H54 (cell line): ENCODE data around the gene RBM33.
"Not testable (repeated sequence)": the region's sequence is repeated elsewhere in the genome, so short reads cannot be mapped to it uniquely, and the experiment has no call there.

Experiments used
- DNase-seq: peaks from one replicate; pipeline ENCODE4 v3.0.0; 2011; ENCODE audit warnings: low spot score, mixed read lengths; ENCODE audit not compliant: insufficient read length
- FAIRE-seq: peaks from 3 replicates; lab custom pipeline; 2011; peaks lifted over from hg19 to GRCh38; lab: Jason Lieb, UNC
- POLR2A ChIP-seq: IDR thresholded peaks from 2 replicates; pipeline ENCODE4 v1.6.1; 2011; ENCODE audit warnings: low read depth, mild to moderate bottlenecking, low read length

The RBM33 gene

DNA sequence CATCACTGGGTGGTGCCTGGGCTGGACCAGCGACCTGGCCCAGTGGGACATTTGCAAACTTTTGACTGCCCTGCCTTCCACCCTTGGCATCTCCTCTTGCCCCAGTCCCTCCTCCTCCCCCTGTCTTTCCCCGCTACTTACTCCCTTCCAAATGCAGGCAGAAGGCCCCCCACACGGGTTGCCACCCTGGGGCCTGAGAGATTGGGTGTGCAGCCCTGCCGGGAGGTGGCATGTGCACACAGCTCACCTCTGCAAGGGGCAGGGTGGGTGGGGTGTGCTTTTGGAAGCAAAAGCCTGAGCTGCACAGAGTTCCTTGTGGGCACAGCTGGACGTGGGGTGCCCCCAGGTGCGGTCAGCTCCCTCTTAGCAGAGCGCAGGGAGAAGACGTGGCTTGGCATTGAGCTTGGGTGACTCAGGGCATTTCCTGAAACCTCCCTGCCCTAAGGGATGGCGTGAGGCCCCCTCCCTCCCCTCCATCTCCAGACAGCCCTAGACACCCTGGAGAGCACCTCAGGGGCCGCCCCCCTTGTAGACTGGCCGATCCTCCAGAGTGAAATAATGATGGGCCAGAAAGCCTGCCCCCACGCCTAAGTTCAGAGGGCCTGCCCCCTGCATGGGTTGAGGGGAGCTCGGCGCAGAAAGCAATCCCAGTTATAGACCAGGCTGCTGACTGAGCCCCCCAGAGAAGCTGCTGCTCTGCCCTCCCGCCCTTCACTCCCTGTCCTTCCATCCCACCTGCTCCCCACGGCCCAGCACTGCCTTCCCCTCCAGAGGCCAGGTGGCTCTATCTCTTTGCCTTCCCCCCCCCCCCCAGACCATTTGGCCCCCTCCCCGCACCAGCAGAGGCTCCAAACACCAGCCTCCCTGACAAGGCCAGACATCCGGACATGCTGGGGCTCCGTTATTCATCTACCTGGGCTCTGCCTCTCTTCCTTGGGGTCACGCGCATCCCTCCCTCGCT, 170.1 kb downstream of the RBM33 start:
- FAIRE-seq (no peak), DNase-seq (peak; percentile 71)
- TF ChIP-seq POLR2A = no peak

DNA sequence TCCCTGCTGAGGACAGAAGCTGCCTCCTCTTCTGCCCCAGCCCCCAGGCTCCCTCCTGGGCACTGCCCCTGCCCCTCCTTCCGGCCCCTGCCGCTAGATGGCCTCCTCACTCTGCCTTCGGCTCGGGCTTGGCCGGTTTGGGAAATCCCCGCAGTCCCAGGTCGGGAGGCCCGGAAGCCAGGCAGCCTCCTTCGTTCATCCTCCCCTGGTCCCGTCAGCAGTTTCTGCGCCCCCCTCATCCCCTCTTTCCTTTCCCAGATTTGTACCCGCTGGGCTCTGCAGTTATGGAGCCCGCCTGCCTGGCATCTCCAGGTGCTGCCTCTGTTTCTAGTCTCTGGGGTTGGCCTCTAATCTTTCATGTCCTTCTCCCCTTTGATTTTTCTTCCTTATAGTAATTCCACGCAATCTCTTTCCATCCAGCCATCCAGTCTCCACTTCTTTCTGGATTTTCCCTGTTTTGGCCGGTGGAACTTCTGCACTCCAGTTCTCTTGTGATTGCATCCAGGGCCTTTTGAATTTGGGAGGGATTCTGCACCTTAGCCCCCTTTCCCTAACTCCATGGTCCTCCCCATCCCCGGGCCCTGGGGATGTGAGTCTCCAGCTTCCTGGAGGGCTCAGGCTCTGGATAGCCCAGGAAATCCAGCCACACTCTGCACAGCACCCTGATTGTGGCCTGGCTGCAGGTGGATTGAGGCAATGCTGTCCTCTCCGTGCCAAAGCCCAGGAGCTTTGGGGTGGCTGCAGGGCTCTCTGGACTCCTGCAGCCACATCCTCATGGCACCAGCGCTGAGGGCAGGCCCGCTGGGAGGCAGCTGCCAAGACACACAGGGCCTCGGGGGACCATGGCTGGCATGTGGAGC, 171.1 kb downstream of the RBM33 start:
- DNase-seq (peak; percentile 93), FAIRE-seq (no peak)
- TF ChIP-seq POLR2A = no peak

DNA sequence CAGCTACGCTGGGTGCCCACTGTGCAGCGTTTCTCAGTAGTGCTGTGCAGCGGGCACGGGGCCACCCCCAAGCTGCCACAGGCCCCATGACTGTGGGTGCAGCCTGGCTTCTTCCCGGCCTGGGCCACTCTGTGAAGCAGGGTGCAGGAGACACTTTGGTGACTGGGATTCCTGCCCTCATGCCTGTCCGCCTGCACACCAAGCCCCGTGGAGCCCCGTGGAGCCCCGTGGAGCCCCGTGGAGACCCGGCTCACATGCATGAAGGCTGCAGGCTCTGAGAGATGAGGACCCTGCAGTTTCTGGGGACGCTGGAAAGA, 171.7 kb downstream of the RBM33 start:
- no peak for FAIRE-seq

DNA sequence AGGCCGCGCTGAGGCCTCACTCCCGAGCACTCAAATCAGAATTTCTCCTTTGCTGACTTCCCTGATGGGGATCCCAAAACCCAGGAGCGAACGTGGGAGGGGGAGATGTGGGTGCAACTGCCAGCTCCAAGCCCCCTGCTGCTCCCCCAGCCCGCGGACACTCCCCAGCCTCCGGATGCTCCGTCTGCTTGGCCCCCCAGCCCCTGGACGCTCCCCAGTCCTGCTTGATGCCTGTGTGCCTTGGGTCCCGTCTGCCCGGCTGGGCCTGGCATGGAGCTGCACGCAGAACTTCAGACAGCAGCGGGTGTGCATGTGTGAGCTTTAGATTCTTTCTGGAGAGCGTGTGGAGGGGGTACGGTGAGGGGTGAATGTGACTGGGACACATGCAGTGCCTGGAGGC, 172.5 kb downstream of the RBM33 start:
- no peak for TF ChIP-seq POLR2A
- FAIRE-seq (no peak), DNase-seq (no peak)

More for the DNA sequence above, 171.7 kb downstream of the RBM33 start:
- TF ChIP-seq POLR2A = no peak
- no peak for DNase-seq

DNA sequence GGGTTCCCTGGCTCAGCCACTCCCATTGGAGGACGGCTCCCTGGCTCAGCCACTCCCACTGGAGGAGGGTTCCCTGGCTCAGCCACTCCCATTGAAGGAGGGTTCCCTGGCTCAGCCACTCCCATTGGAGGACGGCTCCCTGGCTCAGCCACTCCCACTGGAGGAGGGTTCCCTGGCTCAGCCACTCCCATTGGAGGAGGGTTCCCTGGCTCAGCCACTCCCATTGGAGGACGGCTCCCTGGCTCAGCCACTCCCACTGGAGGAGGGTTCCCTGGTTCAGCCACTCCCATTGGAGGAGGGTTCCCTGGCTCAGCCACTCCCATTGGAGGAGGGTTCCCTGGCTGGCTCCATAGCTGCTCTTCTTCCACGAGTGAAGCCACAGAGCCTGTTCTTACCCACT, 173.1 kb downstream of the RBM33 start:
- FAIRE-seq = not testable (repeated sequence)

DNA sequence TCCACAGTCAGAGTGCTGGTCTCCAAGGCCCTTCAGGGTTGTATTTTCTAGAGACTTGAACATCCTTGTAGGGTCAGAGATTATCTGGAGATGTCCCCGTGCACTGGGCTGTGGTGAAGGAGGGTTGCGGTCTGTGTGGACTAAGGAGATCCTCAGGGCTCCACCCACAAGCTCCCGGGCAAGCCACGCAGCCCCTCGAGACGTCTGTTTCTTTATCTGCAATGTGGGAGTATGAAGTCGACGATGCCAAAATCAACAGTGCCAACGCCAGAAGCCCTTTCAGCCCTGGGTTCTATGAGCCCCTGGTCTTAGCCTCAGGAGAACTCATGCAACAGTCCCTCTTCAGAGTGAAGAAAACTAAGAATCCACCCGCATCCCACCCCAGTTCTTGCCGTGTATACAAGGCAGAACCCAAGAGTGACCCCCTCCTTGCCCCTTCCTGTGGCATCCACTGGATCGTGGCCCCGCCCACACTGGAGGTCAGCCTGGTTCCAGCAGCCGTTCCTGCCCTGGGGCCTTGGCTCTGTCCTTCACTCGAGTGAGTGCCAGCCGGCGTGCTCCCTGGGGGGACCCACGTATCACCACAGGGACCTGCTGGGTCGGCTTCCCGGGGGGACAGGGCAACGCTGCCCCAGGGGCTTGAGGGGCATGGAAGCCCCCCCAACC, 173.8 kb downstream of the RBM33 start:
- FAIRE-seq = no peak
- no peak for TF ChIP-seq POLR2A
- DNase-seq = no peak

More for the DNA sequence above, 173.1 kb downstream of the RBM33 start:
- not testable (repeated sequence) for DNase-seq

DNA sequence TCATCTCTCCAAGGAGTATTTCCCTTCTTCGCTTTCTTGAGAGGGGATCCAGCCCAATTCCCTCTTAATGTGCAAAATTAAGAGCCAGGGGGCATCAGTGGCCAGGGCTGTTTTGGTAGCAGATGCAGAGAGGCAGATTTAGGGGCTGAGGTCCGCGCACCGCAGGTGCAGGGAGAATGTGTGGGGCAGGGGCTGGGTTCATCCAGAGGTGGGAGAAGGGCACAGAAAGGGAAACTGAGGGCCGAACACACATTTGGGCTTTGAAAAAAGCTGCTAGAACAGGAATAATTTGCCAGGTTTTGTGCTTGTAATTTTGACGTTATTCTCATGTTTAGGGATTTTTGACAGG, 174.3 kb downstream of the RBM33 start:
- DNase-seq (no peak), FAIRE-seq (no peak)
- TF ChIP-seq POLR2A = no peak

DNA sequence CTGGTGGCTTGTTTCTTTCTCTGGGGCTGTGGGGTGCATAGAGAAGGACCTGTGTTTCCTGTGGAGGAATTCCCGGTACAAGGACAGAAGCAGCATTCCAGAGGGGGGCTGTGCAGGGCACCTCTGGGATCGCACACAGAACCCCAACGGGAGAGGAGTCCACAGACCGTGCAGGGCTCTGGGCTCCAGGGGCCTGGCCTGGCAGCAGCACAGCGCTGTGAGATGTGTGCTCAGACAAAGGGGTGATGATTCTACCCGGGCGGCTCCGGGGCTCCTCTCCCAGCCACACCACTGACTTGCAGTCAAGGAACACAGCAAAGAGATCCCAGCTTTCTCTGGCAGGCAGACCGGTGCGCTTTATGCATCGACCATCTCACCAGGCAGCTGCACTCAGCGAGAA, 174.7 kb downstream of the RBM33 start:
- no peak for FAIRE-seq
- no peak for TF ChIP-seq POLR2A
- no peak for DNase-seq

DNA sequence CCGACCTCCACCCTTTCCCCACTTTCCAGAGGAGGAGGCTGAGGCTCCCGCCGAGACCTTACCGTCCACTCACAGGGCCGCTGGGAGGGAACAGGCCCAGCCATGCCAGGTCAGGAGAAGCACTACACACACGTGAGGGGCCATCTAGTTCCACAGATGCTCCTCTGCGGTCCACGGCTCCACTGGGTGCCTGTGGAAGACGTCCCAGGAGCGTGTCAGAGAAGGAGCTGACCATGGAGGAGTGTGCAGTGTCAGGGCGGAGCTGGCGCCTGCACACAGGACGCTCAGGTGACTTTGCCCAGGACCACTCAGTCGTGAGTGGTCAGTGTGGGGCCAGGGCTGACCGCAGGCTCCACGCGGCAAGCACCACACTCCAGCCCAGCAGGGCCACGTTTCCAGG, 175.8 kb downstream of the RBM33 start:
- DNase-seq (no peak), FAIRE-seq (no peak)
- no peak for TF ChIP-seq POLR2A

DNA sequence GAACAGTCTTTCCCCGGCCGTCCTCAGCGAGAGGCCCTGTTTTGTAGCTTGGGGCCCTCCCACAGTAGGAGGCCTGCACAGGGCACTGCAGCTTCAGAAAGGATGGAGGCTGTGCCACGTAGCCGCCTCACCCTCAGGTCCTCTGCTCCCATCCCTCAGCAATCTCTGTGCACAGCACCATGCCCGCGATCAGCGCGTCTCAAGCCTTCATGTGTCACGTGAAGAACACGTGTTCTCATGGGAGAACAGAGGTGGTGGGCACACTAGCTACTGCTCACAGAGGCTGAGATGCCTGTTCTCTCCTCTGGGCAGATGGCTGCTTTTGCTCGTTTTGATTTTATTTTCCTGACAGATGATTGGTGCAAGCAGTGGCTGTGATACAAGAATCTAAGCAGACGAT, 176.3 kb downstream of the RBM33 start:
- FAIRE-seq = no peak
- DNase-seq = no peak
- TF ChIP-seq POLR2A = no peak

DNA sequence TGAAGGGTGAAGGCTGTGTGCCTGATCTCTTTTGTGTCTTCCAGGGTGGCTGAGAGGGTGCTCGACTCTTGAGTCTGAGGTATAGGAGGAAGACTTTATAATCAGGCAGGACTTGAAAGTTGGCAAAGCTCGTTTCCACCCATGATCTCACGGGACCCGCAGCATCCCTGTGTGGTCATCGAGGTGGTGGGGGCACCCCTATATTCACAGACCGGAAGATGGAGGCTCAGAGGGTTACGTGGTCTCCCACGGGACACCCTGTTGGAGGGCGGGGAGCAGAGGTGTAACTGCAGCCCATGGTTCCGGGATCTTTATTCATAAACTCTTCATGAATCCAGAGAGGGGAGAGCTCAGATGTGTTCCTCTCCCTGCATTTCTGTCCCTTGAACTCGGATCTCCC, 177.4 kb downstream of the RBM33 start:
- no peak for TF ChIP-seq POLR2A
- DNase-seq (no peak), FAIRE-seq (no peak)

DNA sequence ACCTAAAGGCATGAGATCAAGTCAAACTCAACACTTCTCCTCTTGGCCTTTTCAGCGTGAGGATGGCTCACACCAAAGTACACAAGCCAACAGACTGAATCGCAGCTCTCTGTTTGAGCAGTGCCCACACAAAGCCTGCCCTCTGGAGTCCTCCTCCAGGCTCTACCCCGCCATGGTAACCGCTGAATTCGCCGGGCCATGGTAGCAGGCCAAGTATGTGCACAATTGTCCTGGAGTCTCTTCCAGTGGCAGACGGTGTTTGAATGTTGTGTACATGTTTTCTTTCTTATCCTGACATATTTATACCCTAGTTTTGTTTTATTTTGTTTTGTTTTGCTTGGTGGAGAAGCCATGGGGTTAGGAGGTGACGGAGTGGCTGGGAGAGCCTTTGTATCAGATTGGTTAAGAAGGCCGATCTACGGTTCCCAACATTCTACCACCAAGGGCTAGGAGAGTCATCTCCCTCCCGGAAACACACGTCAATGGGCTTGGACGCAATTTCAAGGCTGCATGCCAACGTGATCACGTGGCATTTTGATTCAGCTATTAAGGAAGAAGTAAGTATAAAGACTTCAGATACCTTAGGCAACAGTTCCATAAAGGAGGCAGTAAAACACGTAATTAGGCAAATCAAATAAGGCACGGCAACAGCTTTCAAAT, 179.9 kb downstream of the RBM33 start:
- no peak for FAIRE-seq
- DNase-seq = no peak
- no peak for TF ChIP-seq POLR2A

DNA sequence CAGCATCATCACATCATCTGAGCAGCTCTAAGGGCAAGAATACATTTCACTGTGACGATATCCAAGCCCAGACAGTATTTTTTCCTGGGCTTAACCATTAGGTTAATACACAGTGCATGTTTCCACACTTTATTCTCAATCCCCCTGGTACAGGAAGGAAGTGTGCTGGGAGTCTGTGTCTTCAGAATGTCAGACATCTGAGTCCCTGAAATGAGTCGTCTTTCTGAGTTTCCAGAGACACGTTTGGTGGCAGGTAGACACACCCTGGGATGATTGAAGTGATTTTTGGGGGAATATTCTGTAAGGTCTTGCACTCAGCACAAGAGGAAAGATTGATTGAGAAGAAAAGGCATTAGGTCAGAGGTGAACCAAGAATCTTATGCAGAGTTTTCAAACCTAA, 180.9 kb downstream of the RBM33 start:
- TF ChIP-seq POLR2A = no peak
- DNase-seq (no peak), FAIRE-seq (no peak)
